Measurements from ENCODE around the gene THAP3. TPM values are rescaled to one million over a fixed set of nuclear protein-coding genes. Genes with fewer than 3 reads are reported as not detected.

Gene THAP3
- total RNA-seq, 1 donor from 2014 or later = 19.8 TPM

DNA sequence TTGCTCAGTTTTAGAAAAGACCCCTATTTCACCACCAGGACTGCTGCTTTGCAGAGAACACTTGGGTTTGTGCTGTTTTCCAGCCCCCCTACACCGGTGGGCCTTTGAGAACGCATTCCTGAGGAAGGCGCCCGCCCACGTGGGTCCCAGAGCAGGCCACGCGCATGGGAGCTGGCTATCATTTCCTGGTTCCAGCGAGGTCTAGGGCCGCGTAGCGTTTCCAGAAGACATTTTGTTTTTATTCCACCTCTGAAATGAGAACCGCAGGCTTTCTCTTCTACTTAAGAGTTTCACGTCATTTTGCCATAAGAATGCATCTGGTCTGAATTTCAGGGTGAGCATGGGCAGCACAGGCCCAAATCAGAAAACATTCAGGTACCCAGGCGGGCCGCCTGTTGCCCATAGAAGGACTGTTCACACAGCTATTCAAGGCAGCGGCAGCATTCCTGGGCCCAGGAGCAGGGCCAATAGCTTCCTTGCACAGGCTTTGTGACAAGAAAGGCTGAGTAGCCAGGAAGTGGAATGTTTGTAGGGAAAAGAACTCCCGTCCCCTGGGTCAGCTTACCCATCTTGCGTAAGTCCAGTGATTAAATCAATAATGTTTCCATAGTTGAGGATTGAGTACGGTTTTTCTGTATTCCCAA lies 20.6 kb upstream of the THAP3 start:
- peak; percentile 82 to 87 for DNase-seq (ENCODE audit: low read depth in 2 of 2)

DNA sequence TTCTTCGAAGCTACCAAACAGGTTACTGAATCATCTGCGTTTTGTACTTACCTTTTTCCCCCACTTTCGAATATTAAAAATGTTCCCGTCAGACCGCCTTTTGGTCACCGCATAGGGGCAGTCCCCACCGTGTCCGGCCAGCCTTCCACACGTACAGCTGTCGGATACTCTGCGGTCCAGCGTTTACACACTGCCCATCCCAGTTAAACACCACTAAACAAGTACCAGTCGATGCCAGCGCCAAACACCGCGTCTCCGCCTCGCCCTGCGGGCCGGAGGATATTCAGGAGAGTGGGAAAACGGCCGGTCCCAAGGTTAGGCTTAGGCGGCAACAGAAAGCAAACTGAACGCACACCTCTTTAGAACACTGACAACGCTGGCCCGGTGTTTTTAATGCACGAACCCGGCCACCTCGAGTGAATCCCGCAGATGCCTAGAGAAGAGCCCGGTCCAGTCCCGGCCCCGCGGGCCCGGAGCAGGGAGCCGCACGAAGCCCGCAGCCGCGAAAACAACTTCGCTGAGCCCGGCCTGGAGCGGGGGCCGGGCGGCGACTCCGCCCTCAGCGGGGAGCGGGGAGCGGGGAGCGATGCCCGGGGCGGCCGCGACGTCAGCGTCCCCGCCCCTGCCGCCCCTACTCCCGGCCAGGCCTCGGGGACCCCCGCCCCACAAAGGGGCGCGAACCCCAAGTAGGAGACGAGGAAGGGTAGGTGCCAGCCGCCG lies 11.9 kb upstream of the THAP3 start:
- peak; percentile 60 to 67 for DNase-seq (ENCODE audit: low read depth in 2 of 2)

DNA sequence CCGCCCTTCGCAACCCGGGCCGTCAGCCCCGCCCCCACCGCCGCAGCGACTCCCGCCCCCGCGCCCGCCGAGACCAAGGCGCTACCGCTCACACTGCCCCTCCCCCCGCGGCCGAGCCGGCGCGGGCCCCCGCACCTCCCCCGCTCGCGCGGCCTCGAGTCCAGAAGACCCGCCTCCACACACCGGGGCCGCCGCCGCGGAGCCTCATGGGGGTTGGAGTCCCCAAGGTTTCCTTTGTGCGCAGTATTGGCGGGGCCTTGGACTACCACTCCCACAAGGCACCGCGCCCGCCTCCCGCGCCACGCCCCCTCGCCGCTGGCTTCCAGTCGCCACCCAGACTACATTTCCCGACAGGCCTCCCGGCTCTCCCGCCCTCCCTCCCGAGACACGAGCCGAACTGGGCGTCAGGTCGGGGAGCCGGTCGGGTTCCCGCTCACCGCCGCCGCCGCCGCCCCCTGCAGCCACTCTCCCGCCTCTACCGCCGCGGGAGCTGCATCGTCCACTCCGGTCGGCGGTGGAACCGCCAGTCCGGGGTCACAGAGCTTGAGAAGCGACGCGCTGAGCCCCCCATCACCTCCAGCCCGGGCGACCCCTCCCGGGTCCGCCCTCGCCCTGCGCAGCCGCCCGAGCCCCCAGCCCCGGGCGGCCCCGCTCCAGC lies 11.2 kb upstream of the THAP3 start, which contains the start of gene PHF13:
TSS of gene PHF13 (plus strand) at position 371 of the 658 bp plus-strand sequence. CDS start 336 bp downstream, outside the sequence.
- DNase-seq (ENCODE audit: low read depth in 2 of 2) = peak; percentile 100

- DNase-seq (ENCODE audit: low read depth in 2 of 2) = no peak
Observed at GRCh38 chr1:6614019-6614928, 10.4 kb upstream of the THAP3 start.

DNA sequence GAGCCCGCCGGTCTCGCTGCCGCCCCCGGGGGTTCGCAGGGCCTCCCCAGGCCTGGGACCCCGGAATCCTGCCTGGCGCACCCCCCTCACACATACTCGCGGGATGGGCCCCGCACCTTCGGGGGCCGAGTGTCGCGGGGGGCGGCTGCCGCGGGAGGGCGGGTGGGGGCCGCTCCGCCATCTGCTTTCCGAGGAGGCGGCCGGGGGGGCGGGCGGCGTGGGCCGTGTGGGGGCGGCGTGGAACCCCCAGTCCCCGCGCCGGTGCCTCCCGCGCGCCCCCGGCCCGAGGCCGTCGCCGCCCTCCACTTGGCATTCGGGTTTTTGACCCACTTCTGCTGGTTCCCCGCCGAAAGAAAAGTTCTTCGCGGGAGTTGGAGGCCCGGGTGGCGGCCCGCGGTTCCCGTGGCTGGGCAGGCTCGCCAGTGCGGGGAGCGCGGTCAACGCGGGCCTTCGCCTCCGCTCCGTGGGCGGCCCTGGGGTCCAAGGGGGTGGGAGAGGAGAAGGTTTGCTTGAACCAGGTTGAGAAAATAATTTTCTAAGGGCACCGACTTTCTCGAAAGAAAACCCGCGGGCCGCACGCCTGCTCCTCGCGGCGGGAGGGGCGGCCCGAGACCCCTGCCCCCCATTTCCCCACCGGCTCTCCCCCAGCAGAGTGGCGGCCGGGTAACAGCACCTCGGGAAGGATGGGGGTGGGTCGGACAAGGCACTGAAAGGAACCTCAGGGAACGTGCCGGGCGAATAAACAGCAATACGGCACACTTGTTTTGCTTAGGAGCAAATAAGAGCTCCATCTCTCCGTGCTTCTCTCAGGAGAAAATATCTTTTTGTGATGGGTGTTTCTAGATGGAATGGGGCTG lies 9.5 kb upstream of the THAP3 start:
- DNase-seq (ENCODE audit: low read depth in 2 of 2) = no peak

DNA sequence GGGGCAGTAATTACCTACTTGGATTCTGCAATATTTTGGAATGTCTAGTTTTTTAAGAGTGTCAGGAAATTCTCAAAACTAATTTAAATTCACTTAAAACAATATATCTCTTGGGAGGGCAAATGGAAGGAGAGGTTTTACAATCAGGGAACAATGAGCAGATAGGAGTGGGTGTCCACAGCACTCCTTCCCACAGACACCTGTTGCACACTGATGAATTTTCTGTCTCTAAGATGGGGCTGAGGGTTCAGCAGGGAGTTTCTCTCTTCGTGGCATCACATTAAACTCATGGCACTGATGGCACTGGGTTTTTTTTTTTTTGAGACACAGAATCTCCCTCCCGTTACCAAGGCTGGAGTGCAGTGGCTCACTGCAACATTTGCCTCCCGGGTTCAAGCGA lies 5.6 kb upstream of the THAP3 start:
- no peak for DNase-seq (ENCODE audit: low read depth in 2 of 2)

DNA sequence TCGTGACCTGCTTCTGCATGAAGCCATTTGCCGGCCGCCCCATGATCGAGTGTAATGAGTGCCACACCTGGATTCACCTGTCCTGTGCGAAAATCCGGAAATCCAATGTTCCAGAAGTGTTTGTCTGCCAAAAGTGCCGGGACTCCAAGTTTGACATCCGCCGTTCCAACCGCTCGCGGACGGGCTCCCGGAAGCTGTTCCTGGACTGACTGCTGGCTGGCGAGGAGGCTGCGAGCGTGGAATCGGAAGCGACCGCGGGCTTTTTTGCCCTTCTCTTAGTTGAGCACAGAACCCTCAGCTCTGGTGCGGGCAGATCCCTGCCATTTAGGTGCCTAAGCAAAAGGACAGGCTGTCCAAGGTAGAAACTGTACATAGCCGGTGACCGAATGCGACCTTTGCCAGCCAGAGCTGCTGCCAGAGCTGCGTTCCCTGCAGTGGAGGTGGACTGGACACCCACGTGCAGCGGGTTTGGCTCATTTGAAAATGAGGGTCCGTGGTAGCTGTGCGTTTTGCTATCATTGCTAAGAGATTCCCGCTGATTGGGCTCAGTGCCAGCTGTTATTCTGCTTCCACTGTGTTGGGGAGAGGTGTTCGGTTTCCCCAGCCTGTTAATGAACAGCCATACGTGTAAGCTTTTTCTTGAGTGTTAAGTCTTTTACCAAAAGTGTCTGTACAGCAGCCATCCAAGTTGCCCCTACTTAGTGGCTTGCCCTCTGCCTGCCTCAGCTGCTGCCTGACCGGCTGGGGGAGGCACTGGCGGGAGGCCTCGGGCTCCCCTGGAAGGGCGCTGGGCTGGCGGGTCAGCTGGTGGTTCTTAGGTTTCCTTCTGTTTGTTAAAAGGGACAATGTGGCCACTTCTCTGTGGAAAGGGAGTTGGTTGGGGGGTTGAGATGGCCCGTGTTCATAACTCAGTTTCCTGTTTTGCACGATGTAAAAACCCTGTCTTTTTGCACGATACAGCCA lies 3.0 kb upstream of the THAP3 start:
- DNase-seq (ENCODE audit: low read depth in 2 of 2) = no peak

DNA sequence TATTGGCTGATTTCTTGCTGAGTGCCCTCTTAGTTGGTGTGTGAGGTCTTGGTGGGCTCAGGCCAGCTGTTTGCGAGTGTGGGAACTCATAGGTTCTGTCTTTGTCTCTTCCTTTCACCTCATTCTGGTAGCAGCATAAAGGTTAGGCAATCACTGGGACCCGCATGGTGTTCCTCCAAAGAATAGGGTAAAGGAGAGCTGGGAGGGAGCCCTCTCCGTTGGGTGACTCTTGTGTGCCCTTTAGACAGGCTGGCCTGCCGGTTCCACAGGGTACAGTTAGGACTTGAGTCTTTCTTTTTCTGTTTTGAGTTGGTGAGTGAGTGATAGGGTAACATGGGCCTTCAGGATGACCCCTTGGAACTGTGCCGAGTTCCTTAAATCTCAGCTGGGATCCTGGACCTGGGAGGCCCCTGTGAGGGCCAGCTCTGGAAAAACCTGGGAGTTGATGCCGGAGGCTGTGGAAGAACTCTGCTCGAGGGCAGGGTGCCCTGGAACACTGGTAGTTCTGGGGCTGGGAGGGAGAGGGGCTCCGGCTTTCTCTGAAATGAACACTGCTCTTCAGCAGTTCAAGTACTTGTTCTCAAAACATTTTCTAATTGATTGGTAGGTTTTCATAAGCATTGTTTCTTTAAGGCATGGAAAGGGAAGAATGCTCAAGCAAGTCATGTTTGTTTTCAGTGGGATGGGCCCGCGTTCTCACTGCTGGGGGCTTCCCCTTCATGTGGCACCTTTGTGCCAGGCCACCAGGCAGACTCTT lies 2.1 kb upstream of the THAP3 start:
- DNase-seq (ENCODE audit: low read depth in 2 of 2) = no peak

DNA sequence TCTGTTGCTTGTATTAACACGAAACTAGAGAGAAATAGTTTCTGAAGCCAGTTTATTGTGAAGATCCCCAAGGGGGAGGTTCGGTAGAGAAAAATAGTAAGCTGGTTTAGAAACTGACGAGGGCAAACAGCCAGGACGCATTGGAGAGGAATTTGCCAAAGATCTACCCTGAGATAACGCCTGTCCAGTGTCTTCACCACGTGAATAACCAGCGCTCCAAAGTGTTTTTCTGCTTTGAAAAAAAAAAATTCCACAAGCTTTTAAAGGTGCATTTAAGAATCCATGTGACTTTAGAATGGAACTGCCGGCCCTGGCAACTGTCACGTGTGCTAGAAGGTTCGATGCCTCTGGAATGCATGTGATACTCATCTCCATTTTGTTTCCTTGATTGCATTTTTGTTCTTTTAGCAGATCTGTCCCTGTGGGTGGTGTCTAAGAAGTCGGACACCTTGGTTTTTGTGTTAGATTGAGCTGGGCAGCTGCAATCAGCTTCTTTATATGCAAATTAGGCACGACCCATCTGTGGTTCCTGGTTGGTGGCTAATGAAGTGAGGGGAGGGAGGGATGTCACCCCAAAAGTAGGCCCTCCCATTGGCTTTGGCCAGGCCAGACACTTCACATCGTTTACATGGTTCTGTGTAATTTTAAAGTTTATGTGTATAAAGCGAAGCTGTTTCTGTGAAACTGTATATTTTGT lies 1.3 kb upstream of the THAP3 start:
- no peak for DNase-seq (ENCODE audit: low read depth in 2 of 2)

DNA sequence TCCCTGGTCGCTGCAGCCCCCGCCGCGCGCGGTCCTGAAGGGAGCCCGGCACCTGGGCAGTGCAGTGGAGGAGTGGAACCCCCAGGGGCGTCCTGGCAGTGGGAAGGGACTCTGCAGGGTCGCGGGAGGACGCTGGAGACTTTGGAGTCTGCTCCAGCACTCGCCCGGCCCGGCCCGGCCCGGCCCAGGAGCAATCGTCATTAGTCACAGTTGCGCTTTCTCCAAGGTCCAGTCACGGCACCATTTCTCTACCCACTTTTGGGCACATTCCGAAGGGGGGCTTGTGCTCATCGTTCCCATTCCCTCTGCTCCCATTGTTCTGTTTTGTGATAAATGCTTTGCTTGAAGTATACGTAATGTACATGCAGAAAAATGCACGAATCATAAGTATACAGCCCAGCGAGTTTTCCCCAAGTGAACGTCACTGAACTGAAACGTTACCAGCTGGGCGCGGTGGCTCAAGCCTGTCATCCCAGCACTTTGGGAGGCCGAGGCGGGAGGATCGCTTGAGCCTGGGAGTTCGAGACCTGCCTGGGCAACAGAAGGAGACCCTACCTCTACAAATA lies 999 bp downstream of the THAP3 start:
- peak; percentile 45 to 53 for DNase-seq (ENCODE audit: low read depth in 2 of 2)

GRCh38 chr1:6627031-6627430 lies 2.4 kb downstream of the THAP3 start:
- DNase-seq (ENCODE audit: low read depth in 2 of 2) = no peak

GRCh38 chr1:6627841-6628545 lies 3.3 kb downstream of the THAP3 start:
- DNase-seq (ENCODE audit: low read depth in 2 of 2) = no peak

- no peak for DNase-seq (ENCODE audit: low read depth in 2 of 2)
Observed at GRCh38 chr1:6628971-6629479, 4.4 kb downstream of the THAP3 start.

DNA sequence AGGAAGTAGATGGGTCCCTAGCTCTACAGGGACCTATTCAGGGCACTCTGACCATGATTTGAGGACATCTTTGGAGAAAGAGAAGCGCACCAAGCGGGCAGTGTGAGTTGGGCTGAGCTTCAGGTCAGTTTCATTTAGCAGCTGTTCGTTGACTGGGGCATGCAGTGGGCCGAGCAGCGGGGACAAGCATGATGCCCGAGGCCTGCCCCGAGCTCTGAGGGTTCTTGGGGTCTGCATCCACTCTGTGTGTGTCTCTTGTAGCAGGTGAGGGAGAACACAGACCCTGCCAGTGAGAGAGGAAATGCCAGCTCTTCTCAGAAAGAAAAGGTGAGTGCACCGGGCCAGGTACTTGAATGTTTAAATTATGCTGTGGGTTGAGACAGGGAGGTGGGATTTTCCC lies 5.4 kb downstream of the THAP3 start:
- no peak for DNase-seq (ENCODE audit: low read depth in 2 of 2)

DNA sequence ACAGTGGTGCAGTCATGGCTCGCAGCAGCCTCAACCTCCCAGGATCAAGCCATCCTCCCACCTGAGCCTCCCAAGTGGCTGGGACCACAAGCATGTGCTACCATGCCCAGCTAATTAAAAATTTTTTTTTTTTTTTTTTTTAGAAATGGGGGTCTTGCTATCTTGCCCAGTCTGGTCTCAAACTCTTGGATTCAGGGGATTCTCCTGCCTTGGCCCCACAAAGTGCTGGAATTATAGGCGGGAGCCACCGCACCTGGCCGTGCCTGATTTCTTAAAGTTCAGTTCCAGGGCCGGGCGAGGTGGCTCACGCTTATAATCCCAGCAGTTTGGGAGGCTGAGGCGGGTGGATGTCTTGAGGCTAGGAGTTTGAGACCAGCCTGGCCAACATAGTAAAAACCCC lies 6.4 kb downstream of the THAP3 start:
- no peak for DNase-seq (ENCODE audit: low read depth in 2 of 2)

- no peak for DNase-seq (ENCODE audit: low read depth in 2 of 2)
Observed at GRCh38 chr1:6632588-6633514, 8.2 kb downstream of the THAP3 start.

Data from lung microvascular endothelial cell (primary cell).